HG02884 (cell line): ENCODE measurements around the gene AK1.
A peak's percentile ranks its signal among the peaks of the same experiment; 100 is the strongest.

Source experiments
- ATAC-seq: cut with Tn5 transposase; IDR thresholded peaks from one replicate; pipeline ENCODE4 v1.9.1; 2021; ENCODE audit warnings: mild to moderate bottlenecking, moderate library complexity; ENCODE audit not compliant: unreplicated experiment

The AK1 gene, protein sequence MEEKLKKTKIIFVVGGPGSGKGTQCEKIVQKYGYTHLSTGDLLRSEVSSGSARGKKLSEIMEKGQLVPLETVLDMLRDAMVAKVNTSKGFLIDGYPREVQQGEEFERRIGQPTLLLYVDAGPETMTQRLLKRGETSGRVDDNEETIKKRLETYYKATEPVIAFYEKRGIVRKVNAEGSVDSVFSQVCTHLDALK

DNA sequence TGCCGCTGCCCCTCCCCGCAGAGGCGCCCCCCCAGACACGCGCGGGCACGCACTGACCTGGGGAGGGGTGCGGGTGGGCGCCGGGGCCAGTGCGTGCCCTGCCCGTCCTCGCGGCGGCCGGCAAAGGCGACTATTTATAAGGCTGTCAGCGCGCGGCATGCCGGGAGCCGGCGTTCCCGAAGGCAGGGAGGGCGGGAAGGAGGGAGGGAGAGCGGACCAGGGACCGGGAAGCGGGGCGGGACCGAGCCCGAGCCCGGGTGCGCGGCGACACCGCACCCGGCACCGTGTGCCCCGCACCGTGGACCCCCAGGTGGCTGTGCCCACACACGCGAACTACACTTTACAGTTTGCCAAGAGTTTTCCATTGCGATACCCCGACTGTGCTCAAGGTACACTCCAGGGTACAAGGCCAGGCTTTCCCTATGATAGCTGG lies at the start of gene AK1:
TSS of gene AK1 (minus strand) at position 110 of the 433 bp plus-strand sequence. CDS start 3,058 bp downstream, outside the sequence.
- ATAC-seq = no peak

DNA sequence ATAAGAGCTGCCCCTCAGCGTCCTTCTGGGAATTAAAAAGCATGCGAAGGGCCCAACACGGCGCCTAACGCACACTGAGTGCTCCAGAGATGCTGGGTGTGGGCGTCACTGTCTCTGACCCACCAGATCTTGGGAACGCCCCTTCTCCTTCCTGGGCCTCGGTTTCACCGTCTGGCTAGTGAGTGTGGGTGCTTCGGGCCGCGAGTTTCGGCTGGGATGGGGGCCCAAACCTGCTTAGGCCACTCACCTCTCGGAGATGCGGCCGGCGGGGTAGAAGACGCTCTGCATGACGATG lies 49.4 kb upstream of the AK1 start:
- ATAC-seq = no peak

DNA sequence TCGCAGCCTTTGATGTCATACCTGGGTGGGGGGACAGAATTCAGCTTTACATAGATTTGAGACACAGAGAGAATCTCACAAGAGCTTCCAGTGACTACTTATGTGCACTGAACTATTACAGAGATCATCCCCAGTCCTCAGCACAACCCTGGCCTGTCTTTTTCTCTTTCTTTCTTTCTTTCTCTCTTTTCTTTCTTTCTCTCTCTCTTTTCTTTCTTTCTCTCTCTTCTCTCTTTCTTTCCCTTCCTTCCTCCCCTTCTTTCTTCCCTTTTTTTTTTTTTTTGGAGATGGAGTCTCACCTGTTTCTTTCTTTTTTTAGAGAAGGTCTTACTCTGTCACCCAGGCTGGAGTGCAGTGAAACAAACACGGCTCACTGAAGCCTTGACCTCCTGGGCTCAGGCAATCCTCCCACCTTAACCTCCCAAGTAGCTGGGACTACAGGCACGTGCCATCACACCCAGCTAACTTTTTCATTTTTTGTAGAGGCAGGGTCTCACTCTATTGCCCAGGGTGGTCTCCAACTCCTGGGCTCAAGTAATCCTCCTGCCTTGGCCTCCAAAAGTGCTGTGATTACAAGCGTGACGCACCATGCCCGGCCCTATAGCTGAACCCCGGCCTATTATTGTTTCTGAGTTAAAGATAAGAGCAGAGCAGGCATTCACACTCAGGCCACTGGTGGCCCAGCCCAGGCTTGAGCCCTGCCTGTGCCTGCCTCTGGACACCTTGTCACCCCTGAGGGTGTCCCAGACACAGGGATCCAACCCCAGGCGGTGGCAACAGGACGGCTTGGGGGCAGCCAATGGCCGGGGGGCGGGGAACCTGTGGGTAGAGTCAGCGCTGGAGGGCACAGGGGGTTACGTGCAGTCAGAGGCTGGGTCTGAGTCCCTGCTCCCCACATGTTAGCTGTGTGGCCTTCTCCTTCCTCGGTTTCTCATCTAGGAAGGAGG lies 48.8 kb upstream of the AK1 start:
- ATAC-seq = no peak

DNA sequence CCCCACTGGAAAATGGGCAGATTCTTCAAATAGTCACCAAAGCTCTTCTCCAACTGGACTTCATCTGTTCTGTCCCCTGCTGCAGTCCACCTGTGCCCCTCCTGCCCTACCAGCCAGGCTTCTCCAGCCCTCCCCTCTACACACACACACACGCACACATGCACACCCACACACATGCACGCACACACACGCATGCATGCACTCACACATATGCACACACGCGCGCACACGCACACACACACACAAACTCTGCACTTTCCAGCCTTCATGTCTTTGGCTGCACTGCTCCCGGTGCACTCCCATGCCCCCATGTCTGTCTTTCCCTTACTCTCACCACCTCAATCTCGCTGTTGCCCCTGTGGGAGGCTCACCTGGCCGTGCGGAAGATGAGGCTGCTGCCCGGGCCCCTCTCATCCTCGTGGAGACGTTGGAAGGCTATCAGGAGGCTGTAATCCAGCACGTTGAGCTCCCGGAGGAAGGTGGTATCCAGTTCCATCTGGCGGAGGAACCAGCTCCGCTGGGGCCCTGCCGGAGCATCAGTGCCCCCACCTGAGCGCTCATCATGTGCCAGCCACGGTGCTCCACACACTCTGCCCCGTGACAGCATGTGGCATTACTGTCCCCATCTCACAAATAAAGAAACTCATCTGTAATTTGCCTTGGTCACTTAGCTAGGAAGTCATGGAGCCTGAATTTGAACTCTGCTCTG lies 47.4 kb upstream of the AK1 start:
- no peak for ATAC-seq

DNA sequence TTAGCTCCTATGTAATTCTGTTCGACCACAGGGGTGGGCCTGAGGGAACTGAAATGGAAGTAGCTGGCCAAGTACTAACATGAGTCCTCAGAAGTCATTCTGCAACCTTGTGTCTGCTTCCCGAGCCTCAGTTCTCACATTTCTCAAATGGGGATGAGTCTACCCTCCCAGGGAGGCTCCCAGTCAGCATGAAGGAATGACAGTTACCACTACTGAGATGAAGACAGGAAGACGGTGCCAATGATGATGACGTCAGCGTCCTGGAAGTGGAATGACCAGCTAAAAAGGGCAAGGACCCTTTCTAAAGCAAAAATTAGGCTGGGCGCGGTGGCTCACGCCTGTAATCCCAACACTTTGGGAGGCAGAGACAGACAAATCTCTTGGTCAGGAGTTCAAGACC lies 46.3 kb upstream of the AK1 start:
- no peak for ATAC-seq

DNA sequence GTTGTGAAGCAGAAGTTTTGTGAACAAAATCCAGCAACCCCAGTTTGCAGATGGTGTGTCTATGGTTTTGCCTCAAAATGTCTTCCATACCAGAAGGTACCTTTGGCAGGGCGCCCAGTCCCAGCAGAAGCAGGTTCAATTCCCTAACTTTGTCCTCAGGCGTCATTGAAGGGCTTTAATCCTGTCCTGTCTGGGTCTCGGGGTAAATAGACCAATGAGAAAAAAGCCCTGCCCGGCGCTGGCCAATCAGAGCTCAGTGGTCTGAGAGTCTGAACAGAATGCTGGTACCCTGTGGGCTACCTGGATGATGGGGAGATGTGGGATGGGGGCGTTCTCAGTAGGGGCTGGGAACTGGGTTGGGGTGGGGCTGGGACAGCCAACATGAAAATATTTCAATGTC lies 45.6 kb upstream of the AK1 start:
- no peak for ATAC-seq

DNA sequence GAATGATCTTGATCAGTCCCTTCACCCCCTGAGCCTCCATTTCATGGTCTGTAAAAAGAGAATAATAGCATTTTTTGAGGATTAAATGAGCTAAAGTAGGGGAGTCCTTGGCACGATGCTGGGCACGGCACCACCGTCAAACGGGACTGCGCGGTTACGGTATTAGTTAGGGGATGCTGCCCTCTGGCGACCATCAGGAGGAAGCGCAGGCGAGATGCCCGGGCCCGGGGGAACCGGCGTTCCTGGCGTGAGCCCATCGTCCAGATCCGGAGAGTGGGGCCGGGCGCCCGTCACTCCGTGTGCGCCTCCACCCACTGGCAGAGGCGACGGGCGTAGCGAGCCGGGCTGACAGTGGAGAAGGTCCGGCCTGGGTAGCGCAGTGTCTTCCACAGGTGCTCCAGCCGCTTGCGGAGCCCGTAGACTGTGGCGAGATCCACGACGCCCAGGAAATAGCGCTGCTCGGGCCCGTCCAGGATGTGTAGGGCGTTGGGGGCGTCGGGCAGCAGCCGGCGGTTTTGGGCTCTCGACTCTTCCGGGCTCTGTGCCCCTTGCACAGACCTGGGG lies 44.2 kb upstream of the AK1 start:
- no peak for ATAC-seq

DNA sequence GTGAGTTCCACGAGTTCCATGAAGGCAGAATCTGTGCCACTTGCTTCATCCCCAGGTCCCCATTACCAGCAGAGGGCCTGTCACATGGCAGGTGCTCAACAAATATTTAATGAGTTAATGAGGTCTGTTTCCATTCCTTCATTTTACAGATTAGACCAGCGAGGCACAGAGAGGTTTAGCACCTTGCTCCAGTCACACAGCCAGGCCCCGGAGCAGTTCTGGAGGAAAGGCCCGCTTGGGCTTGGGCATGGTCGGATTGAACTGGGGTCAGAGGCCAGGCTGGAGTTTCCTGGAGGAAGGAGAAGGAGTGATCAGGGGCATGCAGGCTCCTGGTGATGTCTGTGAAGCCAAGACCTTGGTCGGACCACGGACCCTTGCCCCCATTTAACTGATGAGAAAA lies 43.3 kb upstream of the AK1 start:
- ATAC-seq = no peak

DNA sequence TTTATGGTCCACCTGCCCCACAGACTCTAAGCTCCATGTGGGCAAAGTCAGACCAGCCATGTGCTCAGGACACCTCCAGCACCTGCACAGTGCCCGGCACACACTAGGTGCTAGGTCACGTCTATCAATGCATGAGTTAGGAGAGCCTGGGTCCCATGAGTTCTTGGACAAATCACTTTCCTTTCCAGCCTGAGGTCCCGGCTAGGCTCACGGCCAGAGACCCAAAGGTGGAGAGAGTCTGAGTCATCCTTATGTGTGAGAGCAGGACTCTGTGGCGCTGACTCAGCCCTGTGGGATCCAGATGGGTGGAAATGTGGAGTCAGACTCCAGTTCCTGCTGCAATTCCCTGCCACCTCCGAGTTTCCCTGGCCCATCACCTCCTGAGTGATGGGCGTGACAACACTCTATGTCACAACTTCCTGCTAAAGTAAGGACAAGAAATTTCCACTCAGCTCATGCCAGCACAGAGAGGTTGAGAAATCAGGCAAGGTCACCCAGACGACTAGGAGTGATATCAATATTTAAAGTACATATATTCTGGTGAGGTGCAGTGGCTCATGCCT lies 41.9 kb upstream of the AK1 start:
- no peak for ATAC-seq

DNA sequence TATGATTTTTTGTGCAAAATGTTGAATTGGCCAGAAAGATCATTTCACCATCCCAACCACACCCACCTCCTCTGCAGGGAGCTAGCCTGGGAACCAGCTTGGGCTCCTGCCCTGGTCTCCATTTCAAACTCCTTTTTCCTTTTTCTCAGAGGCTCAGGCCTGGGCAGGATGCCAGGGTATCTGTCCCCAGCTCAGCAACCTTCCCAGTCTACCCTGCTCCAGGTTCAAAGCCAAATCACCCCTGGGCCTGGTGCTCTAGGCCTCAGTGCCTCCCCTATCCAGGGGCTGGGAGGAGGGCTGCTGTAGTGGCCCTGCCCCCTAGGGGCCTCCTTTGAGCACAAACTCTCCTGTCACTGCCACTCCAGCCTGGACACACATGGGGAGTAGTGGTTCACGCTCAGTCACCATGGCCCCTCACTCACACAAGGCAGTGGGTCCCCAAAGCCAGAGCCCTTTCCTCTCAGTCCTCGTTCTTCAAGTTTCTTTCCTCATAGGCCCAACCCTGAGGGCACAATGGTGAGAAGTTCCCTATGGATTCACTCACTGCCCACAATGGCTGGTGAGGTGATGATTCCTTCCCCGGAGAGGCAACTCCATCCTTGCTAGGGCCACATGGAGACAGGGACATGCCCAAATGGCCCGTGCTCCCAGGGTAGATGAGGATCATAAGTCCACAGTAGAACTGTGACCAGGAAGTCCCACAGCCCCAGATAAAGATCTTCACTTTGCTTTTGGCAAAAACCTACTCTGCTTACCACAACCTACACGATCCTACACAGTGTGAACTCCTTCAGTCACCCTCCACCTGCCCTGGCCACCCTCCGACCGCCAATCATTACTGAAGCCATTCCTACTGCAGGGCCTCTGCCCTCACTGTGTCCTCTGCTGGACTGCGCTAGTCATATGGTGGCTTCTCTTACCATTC lies 41.0 kb upstream of the AK1 start:
- no peak for ATAC-seq

DNA sequence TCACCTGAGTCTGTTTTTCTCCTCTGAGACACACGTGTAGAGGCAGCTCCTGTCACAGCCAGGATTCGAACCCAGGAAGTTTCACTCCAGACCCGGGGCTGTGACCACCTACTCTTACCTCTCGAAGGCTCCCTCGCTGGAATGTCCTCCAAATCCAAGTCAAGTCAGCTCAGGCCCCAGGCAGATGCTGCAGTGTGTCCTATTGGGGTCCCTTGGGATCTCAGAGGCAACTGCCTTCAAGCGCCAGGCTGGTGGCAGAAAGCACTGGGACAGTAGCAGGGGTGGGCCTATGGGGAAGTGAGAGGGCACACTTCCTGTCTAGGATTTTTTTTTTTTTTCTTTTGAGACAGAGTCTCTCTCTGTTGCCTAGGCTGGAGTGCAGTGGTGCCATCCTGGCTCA lies 40.1 kb upstream of the AK1 start:
- ATAC-seq = no peak

DNA sequence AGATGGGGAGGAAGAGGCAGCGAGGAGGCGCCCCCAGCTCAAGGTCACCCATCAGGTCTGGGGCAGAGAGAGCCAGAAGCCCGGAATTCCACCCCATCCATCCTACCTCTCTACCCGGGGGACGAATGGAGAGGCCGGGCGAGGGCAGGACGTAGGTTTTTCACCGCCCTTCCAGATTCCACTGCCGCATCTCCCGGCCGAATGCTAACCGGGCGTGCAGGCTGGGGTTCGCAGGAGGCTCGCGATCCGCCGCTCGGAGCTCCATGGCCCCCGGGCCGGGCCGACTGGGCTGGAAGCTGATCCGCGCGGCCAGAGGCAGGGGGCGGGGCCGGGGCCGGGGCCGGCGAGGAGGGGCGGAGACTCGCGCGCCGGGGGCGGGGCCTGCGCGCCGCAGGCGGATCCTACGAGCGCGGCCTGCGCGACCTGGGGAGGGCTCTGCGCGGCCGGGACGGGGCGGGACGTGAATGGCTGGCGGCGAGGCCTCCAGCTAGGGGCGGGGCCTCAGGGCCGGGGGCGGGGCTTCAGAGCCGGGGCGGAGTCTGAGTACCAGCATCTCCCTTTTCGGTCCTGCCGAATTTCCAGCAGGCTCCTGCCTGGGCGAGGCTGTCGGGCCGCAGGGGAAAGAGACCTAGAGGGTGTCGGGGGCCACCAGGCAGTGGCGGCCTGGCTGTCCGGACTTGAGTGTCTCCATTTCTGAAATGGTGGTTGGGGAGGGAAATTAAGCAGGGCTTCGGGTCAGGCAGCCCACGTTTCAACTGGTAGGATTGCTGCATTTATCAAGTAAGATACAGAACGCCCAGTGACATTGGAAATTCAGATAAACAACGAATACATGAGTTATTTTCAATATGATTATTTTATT lies 39.5 kb upstream of the AK1 start, which contains the start of gene ST6GALNAC4:
TSS of gene ST6GALNAC4 (minus strand) at position 322 of the 862 bp plus-strand sequence. CDS start 622 bp downstream, outside the sequence.
- ATAC-seq = peak; percentile 76

DNA sequence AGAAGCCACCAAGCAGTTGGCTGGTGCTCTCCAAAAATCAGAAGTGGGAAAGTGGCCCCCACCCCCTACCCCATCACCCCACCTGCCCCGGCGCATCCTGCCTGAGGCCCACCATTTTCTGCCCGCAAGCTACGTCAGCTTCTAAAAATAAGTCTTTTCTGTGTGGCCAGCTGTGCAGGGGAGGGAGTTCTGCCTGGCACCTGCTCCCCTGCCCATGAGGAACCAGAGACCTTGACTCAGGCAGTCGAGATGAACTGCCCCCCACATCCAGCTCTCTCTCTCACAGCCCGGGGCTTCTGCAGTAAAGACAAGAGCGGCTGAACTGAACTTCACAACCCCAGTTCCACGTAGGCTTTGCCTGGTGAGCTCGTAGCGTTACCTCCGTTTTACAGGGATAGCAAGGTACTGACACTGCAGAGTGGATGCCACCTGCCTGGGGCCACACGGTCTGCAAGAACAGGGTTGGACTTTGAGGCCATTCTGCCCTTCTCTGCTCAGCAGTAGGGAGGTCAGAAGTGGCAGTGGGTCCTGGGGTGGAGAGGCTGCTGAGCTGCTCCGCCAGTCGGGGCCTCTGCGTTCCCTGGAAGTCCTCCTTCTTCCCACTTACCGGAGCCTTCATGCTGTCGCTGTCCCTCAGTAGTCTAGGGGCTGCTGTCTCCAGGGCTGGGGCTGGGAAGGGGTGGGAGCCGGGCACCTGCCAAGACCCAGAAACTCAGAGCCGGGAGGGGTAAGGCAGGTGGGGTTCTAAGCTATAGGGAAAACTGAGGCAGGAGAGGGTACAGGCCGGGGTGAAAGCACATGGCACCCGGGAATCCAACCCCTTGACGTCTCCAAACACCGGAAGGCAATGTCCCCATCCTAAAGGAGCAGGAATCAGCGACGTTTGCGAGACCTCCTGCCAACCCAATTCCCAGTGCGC lies 38.6 kb upstream of the AK1 start:
- no peak for ATAC-seq

DNA sequence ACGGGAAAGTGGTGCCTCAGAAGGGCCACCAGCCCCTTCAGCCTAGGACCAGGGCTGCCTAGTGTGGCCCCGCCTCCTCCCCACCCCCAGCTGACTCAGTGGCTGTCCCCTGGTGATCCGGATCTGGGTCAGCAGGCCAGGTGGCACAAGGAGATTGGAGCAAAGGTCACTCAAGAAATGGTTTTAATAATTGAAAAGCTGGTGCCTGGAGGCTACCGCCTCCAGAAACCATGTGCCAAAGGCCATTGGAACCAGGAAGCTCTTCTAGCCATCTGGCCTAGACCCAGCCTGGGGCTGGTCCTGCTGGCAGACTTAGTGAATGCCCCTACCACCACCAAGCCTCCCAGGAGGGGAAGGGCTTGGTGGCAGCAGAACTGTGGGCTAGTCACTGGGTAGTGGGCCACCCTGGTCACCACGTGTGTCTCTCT lies 37.9 kb upstream of the AK1 start:
- no peak for ATAC-seq

DNA sequence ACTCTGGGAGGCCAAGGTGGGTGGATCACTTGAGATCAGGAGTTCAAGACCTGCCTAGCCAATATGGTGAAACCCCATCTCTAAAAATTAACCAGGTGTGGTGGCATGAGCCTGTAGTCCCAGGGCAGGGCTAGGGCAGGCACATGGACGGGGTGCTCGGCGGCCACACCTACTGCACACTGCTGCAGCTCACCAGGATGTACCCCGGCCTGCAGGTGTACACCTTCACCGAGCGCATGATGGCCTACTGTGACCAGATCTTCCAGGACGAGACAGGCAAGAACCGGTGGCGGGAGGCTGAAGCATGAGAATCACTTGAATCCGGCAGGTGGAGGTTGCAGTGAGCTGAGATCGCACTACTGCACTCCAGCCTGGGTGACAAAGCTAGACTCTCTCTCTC lies 36.2 kb upstream of the AK1 start:
- no peak for ATAC-seq

DNA sequence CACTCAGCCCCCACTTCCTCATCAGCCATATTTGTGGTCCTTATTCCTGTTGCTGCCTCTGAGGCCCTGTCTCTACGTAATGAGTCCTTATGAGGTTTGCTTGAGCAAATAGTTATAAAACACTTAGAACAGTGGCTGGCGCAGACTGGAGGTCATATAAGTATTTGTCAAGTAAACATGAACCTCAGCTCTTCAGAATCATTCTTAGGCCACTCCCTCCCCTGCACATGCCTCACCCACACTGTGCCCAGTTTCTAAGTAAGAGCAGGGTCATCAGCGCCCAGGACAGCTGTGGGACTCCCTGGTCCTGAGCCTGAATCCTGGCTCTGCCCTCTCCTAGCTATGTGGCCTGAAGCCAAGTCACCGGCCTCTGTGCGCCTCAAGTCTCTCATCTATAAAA lies 35.4 kb upstream of the AK1 start:
- no peak for ATAC-seq

DNA sequence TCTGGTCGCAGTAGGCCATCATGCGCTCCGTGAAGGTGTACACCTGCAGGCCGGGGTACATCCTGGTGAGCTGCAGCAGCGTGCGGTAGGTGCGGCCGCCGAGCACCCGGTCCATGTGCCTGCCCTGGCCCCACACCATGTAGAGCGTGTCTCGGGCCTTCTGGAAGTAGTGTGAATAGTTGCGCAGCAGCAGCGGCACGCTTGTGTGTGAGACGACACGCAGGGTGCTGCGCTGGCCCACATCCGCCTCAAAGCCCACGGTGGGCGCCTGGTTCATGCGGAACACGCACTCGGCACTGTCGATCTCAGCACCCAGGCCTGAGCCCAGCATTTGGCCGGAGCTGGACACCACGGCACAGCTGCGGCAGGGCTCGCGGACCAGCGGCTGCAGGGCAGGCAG lies 34.8 kb upstream of the AK1 start:
- ATAC-seq = no peak

DNA sequence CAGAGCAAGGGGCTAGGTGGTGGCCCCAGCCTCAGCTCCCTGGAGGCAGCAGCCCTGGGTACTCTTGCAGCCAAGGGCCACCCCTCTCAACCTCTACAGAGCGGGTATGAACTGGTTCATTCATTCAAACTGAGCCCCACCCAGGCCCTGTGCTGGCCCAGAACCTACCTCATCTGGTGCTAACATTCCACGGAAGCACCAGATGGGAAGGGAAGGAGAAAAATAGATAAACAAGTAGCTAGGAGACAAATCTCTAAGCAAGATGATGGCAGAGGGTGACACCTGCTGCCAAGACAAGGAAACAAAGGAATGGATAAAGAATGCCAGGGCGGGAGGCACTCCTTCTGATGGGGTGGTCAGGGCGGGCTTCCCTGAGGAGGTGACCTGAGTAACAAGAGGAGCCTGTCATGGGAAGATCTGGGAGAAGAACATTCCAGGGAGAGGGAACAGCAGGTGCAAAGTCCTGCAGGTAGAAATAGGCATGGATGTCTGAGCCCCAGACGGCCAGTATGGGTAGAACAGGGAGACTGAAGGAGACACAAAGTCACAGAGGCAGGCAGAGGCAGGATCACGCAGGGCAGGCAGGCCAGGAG lies 33.2 kb upstream of the AK1 start:
- no peak for ATAC-seq
